Aorta (tissue), 5 donors: ENCODE data around the gene MAPKBP1. TPM values are rescaled to one million over a fixed set of nuclear protein-coding genes. Genes with fewer than 3 reads are reported as not detected.

ENCODE experiments used
- ATAC-seq: fragments of 200-7000 bp; cut with Tn5 transposase; one replicate; pipeline ENCODE4 v1.9.1; 2022; ENCODE audit warnings: moderate library complexity; ENCODE audit not compliant: low FRiP score
- DNase-seq, 2 donors: peaks; one replicate each; pipeline ENCODE4 v3.0.0-alpha.2; 2020
- H3K27ac ChIP-seq, 2 donors: one replicate each; pipeline ENCODE4 v1.5.1; 2013; ENCODE audit warnings: low read length in 2 of 2, mild to moderate bottlenecking in 2 of 2, moderate library complexity in 2 of 2, control low read depth in 1 of 2, inconsistent platforms in 1 of 2, low read depth in 1 of 2
- H3K27me3 ChIP-seq, 2 donors: one replicate each; pipeline ENCODE4 v1.6.1; 2013; ENCODE audit warnings: control low read depth in 1 of 2, low read length in 1 of 2, mild to moderate bottlenecking in 1 of 2, moderate library complexity in 1 of 2; ENCODE audit not compliant: insufficient read depth in 2 of 2, control insufficient read depth in 1 of 2
- H3K36me3 ChIP-seq, 2 donors: one replicate each; pipeline ENCODE4 v1.6.1; 2013; ENCODE audit warnings: control low read depth in 1 of 2, low read length in 1 of 2, mild to moderate bottlenecking in 1 of 2; ENCODE audit not compliant: insufficient read depth in 2 of 2, control insufficient read depth in 1 of 2
- H3K4me1 ChIP-seq, 2 donors: one replicate each; pipeline ENCODE4 v1.6.1; 2013; ENCODE audit warnings: low read length in 2 of 2, control low read depth in 1 of 2, mild to moderate bottlenecking in 1 of 2, moderate library complexity in 1 of 2; ENCODE audit not compliant: insufficient read depth in 2 of 2, control insufficient read depth in 1 of 2
- H3K4me3 ChIP-seq, 2 donors: one replicate each; pipeline ENCODE4 v1.5.1; 2013; ENCODE audit warnings: low read length in 2 of 2, control low read depth in 1 of 2, mild to moderate bottlenecking in 1 of 2
- H3K9me3 ChIP-seq: one replicate; pipeline ENCODE4 v1.6.1; 2013; ENCODE audit warnings: mild to moderate bottlenecking, low read length; ENCODE audit not compliant: control insufficient read depth
- WGBS, 2 donors: extraction: QIAGEN DNeasy Blood & Tissue Kit; methylation state at CpG; one replicate each; pipeline ENCODE4 v1.1.7; 2013; 5-methylcytosine and 5-hydroxymethylcytosine counted together
- intact Hi-C, 2 donors: fragments of 100-400 bp; cut with DNase I; formaldehyde crosslinking; loops; one replicate each; pipeline versions ENCODE4 v1.14.2 to v1.15.0; 2022
- polyA plus RNA-seq, 2 donors: library from polyadenylated mRNA; stranded (reverse); fragments of 200-250 nt; gene quantifications; one replicate each; pipeline ENCODE4 v1.2.3, GENCODE V29; 2013
- total RNA-seq, 2 donors: library from RNA; stranded (reverse); fragmentation: NEBNext Ultra II Directional; extraction: Animal tissue kit (Norgen Biotek cat#: 25700); gene quantifications; one replicate each; pipeline ENCODE4 v1.2.1, GENCODE V29; 2021
- donor health status: healthy with polysubstance abuse.
- donor health status: Bipolar disorder and iron deficiency.
- donor health status: DM: no; HTN: no; CAD: no.
- donor health status: DM: no; HTN: no; CAD: no.
- donor health status: DM: yes; HTN: yes; CAD: no.

Gene MAPKBP1
- total and polyA plus RNA-seq, 4 donors, result 13.6 to 44.1 (median 27.6) TPM

DNA sequence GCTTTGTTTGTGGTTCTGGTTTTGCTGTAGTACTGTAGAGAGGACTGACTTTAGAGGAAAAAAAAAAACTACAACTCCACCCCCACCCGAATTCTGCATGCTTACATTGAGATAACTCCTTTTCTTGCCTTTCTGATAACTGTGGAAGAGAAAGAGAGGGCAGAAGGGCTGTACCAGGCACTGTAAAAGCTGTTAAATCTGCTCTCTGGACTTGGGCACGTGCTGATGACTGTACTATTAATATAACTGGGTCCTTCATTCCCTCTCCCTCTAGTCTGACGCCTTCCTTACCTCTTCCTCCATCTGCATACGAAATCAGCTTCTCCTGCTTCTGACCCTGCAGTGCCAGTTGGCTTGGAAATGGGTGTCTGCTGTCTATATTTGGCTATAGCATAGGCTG, 15.0 kb downstream of the MAPKBP1 start:
- no peak for DNase-seq
- 6 to 17% methylated on average over 4 of the region's 4 CpGs for WGBS, 2 donors
- H3K9me3 ChIP-seq, result no peaks in the 10 kb centered on the region
- no peak for ATAC-seq
- intact Hi-C loops, result no loop called here
- no peak overlapping the region for H3K4me3 ChIP-seq
- H3K36me3 ChIP-seq, result no peaks in the 10 kb centered on the region
- H3K27ac ChIP-seq, result no peak overlapping the region
- H3K27me3 ChIP-seq, result no peaks in the 10 kb centered on the region
- peaks cover 6 to 8% of the 10 kb centered on the region in 2 donors for H3K4me1 ChIP-seq

DNA sequence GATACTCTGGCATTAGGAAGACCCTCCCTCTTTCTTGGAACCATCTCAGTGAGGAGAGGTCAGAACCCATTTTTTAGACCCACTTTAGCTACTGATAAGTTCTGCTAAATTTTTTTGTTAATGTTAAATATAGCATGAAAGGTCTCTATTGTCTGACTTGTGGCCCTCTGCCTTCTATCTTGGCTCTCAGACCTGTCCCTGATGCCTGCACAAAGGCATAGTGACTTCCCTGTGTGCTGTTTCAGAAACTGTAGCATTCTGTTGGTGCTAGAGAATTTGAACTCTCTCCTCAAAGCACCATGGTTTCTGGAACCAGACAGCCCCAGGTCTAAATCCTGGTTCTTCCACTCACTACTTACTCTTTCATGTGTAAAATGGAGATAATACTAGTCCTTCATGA, 15.4 kb downstream of the MAPKBP1 start:
- DNase-seq (no peak), ATAC-seq (no peak)
- intact Hi-C loops, result no loop called here
- Histone ChIP-seq H3K9me3 (no peaks in the 10 kb centered on the region), H3K4me1 (peaks cover 6 to 8% of the 10 kb centered on the region in 2 donors), H3K4me3 (no peak overlapping the region), H3K27ac (peak overlapping the region in 1 of 2 donors; percentile 30), H3K27me3 (no peaks in the 10 kb centered on the region), H3K36me3 (no peaks in the 10 kb centered on the region)

DNA sequence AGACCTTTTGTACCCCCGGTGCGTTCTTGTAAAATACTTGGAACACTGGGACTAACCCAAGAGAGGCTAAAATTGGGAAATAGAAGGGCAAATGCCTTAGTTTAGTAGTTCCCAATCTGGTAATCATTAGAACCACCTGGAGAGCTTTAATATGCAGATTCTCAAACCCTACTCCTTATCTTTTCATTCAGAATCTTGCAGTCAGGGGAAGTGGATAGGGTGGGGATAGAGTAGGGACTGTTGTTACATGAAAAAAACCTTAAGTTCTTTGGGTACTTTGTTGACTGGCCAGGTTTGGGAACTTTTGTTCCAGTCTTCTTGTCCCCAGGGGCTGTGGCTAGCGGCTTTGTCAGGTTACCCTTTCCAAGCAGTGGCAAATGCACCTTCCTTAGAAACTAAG, 15.9 kb downstream of the MAPKBP1 start:
- no peak for ATAC-seq
- Histone ChIP-seq H3K36me3 (no peaks in the 10 kb centered on the region), H3K4me1 (peaks cover 6 to 8% of the 10 kb centered on the region in 2 donors), H3K4me3 (no peak overlapping the region), H3K27me3 (no peaks in the 10 kb centered on the region), H3K27ac (peak overlapping the region in 1 of 2 donors; percentile 73), H3K9me3 (no peaks in the 10 kb centered on the region)
- intact Hi-C loops, result no loop called here
- WGBS, 2 donors, result 84 to 89% methylated on average over 3 of the region's 3 CpGs
- no peak for DNase-seq

DNA sequence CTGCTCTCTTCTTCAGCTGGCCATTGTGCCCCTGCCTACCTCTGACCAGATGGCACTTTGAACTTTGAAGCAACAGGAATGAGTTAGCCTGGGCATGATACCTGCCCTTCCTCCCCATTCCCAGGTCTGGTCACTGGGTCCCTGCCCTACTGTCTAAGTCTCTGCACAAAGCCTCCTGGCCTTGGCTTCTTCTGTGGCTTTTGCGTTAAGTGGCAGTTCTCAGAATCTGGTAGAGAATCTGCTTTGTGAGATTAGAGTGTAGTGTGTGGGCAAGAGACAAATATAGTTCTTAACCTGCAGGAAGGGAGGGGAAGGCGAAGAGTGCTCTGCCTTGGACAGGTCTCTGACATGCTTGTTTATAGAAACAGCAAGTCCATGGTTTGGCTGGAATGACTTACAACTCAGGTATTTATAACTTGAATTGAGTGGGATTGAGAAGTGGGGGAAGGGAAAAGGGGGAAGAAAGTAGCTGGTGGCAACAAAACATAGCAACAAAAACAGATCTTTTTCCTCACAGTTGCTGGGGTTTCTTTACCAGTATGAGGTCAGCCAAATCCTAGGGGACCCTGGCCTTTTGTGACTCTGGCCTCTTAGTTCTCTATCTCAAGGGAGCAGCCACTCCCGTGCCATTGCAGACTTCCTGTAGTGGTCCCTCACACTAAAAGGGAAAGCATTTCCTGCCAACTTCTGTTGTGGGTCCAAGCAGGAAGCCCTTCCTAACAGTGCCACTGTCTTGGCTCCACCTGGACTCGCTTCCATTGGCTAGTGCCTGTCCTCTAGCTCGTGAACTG, 16.7 kb downstream of the MAPKBP1 start:
- H3K4me1 ChIP-seq, result peaks cover 6 to 9% of the 10 kb centered on the region in 2 donors

DNA sequence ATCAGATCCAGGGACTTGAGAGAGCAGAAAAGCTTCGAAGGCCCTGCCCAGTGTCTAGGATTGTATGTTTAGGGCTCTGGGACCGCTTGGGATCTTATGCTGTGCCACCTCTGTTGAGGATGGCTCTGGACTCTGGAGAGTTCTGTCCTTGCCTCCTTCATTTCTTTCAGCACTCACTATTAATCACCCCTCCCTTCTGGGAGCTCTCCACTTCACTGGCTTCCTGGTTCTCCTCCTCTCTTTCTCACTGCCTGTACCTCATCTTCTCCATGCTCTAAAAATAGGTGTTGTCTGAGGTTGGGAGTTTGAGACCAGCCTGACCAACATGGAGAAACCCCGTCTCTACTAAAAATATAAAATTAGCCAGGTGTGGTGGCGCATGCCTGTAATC, 17.3 kb downstream of the MAPKBP1 start:
- Histone ChIP-seq H3K4me3 (no peak overlapping the region), H3K9me3 (no peaks in the 10 kb centered on the region), H3K36me3 (no peaks in the 10 kb centered on the region), H3K27ac (peak overlapping the region in 1 of 2 donors; percentile 90), H3K4me1 (peaks cover 6 to 9% of the 10 kb centered on the region in 2 donors), H3K27me3 (no peaks in the 10 kb centered on the region)
- ATAC-seq (peak; percentile 6), DNase-seq (no peak)
- intact Hi-C loops, result no loop called here
- WGBS, 2 donors, result 96% methylated on average over 4 of the region's 4 CpGs

More for the DNA sequence above, 16.7 kb downstream of the MAPKBP1 start:
- no peaks in the 10 kb centered on the region for H3K36me3 ChIP-seq
- no peak for DNase-seq
- H3K4me3 ChIP-seq, result no peak overlapping the region
- peak overlapping the region; percentile 73 to 90 for H3K27ac ChIP-seq
- 39 to 44% methylated on average over 5 of the region's 5 CpGs for WGBS, 2 donors
- intact Hi-C loops, result no loop called here
- peak; percentile 42 for ATAC-seq
- no peaks in the 10 kb centered on the region for H3K27me3 ChIP-seq
- H3K9me3 ChIP-seq, result no peaks in the 10 kb centered on the region

DNA sequence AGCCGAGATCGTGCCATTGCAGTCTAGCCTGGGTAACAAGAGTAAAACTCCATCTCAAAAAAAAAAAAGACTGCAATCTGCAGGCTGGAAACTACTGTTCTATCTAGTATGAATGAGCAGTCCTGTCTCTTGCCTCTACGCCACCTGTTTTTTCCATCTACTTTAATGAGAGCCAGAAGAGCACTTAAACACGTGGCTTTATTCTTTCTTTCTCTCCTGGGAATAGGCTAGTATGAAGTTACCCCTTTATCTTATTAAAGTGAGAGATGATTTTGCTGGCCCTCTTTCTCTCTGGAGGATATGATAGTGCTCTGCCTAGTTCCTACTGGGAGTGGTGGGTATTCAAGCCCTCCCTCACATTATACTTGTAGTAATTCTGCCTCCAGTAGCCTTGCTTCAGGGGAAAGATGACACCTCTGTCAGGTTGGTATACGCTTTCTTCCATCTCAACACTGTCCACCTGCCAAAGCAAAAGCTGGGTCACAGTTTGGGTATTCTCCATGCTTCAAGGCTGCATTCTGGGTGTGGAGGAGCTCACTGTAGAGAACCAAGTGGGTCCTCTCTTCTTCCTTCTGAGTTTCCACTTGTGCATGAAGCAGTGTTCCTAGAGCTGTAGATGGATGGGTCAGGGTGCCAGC, 17.8 kb downstream of the MAPKBP1 start:
- H3K36me3 ChIP-seq, result no peaks in the 10 kb centered on the region
- H3K4me1 ChIP-seq, result peaks cover 6 to 9% of the 10 kb centered on the region in 2 donors
- no peak overlapping the region for H3K27ac ChIP-seq
- DNase-seq (no peak), ATAC-seq (no peak)
- intact Hi-C loops, result no loop called here
- no peaks in the 10 kb centered on the region for H3K27me3 ChIP-seq
- H3K9me3 ChIP-seq, result no peaks in the 10 kb centered on the region
- WGBS, 2 donors, result 92% methylated on average over 5 of the region's 5 CpGs
- H3K4me3 ChIP-seq, result no peak overlapping the region

DNA sequence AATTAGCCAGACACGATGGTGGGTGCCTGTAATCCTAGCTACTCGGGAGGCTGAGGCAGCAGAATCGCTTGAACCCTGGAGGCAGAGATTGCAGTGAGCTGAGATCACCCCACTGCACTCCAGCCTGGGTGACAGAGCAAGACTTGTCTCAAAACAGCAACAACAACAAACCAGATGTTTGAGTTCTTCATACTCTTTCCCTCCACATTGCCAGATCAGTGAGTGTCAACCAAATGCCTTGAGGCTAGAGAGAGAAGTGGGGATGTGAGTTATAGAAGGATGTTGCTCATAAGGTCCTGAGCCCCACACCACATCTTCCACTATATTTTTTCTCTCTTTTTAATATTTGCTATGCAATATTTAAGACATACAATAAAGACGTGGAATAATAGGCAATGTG, 19.8 kb downstream of the MAPKBP1 start:
- Histone ChIP-seq H3K27me3 (no peaks in the 10 kb centered on the region), H3K4me1 (peaks cover 9% of the 10 kb centered on the region in 2 donors), H3K9me3 (no peaks in the 10 kb centered on the region), H3K27ac (no peak overlapping the region), H3K4me3 (no peak overlapping the region), H3K36me3 (no peaks in the 10 kb centered on the region)
- intact Hi-C loops, result no loop called here
- 81 to 82% methylated on average over 4 of the region's 4 CpGs for WGBS, 2 donors
- no peak for DNase-seq
- ATAC-seq, result no peak

DNA sequence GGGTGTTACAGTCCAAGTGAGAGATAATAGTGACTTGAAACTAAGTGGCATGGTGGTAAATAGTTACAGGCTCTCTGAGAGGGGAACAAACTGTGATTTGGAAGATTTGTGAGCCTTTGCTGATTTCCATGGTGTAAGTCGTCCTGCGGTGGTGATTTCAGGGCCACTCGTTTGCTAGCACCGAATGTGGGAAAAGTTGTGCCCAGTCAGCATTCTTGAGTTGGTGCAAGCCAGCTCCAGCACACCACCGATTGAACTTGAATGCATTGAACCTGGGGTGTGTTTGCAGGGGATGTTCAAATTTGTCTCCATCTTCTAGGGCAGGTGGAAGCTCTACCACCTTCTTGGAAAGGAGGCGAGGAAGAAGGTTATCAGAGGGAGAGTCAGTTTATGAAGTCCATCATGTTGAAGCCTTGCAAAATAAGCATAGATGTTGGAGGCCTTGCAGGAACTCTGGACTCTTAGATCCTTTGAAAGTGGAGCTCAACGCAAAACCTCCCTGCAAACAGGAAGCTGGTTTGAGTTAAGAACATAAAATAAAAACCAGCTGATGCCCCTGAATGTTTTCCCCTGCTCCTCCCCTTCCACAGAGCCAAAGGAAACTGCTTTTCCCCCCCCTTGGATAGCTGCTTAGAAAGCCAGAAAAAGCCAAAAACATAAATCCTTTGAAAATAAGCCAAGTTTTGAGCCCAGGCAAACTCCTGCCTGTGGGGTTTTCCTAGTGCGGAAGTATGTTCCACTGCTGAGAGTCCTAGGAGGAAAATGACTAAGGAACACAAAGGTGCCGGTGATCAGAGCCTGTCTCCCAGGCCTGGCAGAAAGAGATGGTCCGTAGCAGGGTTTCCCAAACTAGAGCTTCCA, 21.9 kb downstream of the MAPKBP1 start:
- Histone ChIP-seq H3K36me3 (no peaks in the 10 kb centered on the region), H3K27me3 (no peaks in the 10 kb centered on the region), H3K4me1 (peaks cover 3% of the 10 kb centered on the region in 2 donors), H3K9me3 (no peaks in the 10 kb centered on the region), H3K27ac (peak overlapping the region in 1 of 2 donors; percentile 78), H3K4me3 (no peak overlapping the region)
- DNase-seq, result no peak
- intact Hi-C loops, result no loop called here
- 24 to 31% methylated on average over 10 of the region's 10 CpGs for WGBS, 2 donors
- no peak for ATAC-seq
